NCI-H1694 treated with DMSO at 0.1 percent for 48 hours (cell line): ENCODE measurements around the gene NACC1.
"Not testable (repeated sequence)": the region's sequence is repeated elsewhere in the genome, so short reads cannot be mapped to it uniquely, and the experiment has no call there.

Experiments
- DNase-seq: peaks from one replicate; lab custom pipeline; 2025; lab: John Stamatoyannopoulos, UW

NACC1 gene

GRCh38 chr19:13146763-13147563 lies 28.9 kb downstream of the NACC1 start:
- DNase-seq: no peak

GRCh38 chr19:13149173-13149627 lies 31.1 kb downstream of the NACC1 start:
- not testable (repeated sequence) for DNase-seq

GRCh38 chr19:13149628-13150186 lies 31.6 kb downstream of the NACC1 start:
- DNase-seq: no peak

- peak; percentile 78 for DNase-seq
These were observed 32.3 kb downstream of the NACC1 start, which contains the start of the genes IER2 and STX10 for GRCh38 chr19:13150187-13150930. TSS of gene IER2 (plus strand) at chr19:13150411. CDS start at chr19:13153187, 2,776 bp downstream. TSS of gene STX10 (minus strand) at chr19:13150375. CDS start at chr19:13150173, 202 bp downstream.

GRCh38 chr19:13150931-13151604 lies 33.0 kb downstream of the NACC1 start:
- no peak for DNase-seq

- peak; percentile 91 for DNase-seq
These were observed 33.7 kb downstream of the NACC1 start for GRCh38 chr19:13151605-13152355.

GRCh38 chr19:13152356-13152973 lies 34.4 kb downstream of the NACC1 start:
- peak; percentile 77 for DNase-seq

GRCh38 chr19:13152974-13153568 lies 35.0 kb downstream of the NACC1 start:
- no peak for DNase-seq

GRCh38 chr19:13153569-13154240 lies 35.6 kb downstream of the NACC1 start:
- no peak for DNase-seq

- DNase-seq: no peak
These were observed 36.2 kb downstream of the NACC1 start for GRCh38 chr19:13154241-13154778.

GRCh38 chr19:13154911-13155471 lies 36.9 kb downstream of the NACC1 start:
- no peak for DNase-seq

- DNase-seq: no peak
These were observed 37.7 kb downstream of the NACC1 start for GRCh38 chr19:13155472-13156359.

GRCh38 chr19:13159713-13160112 lies 41.6 kb downstream of the NACC1 start:
- no peak for DNase-seq

GRCh38 chr19:13160557-13160956 lies 42.5 kb downstream of the NACC1 start:
- DNase-seq: no peak

- DNase-seq: peak; percentile 66
These were observed 44.9 kb downstream of the NACC1 start for GRCh38 chr19:13162724-13163608.

GRCh38 chr19:13163609-13164342 lies 45.7 kb downstream of the NACC1 start:
- DNase-seq: no peak
